Measurements from ENCODE around the gene GAS2. TPM values are rescaled to one million over a fixed set of nuclear protein-coding genes. Genes with fewer than 3 reads are reported as not detected.

Gene GAS2
- total and polyA plus RNA-seq, 11 donors, result 2.7 to 23.0 (median 10.8) TPM

- Histone ChIP-seq H3K36me3 (no peaks in the 10 kb centered on the region), H3K9me3 (peaks cover 0 to under 1% (median 0%) of the 10 kb centered on the region in 12 donors), H3K4me1 (no peaks in the 10 kb centered on the region), H3K27me3 (no peaks in the 10 kb centered on the region), H3K4me3 (no peak overlapping the region), H3K27ac (no peak overlapping the region)
- DNase-seq (no peak), ATAC-seq (no peak)
- intact Hi-C loops (cut with DNase I), result no loop called here
- TF ChIP-seq POLR2A (IDR thresholded peaks at IDR 0.05), result no peak
- TF ChIP-seq, protein P1, sequence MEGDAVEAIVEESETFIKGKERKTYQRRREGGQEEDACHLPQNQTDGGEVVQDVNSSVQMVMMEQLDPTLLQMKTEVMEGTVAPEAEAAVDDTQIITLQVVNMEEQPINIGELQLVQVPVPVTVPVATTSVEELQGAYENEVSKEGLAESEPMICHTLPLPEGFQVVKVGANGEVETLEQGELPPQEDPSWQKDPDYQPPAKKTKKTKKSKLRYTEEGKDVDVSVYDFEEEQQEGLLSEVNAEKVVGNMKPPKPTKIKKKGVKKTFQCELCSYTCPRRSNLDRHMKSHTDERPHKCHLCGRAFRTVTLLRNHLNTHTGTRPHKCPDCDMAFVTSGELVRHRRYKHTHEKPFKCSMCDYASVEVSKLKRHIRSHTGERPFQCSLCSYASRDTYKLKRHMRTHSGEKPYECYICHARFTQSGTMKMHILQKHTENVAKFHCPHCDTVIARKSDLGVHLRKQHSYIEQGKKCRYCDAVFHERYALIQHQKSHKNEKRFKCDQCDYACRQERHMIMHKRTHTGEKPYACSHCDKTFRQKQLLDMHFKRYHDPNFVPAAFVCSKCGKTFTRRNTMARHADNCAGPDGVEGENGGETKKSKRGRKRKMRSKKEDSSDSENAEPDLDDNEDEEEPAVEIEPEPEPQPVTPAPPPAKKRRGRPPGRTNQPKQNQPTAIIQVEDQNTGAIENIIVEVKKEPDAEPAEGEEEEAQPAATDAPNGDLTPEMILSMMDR (IDR thresholded peaks at IDR 0.05), result peak in 3 of 12 donors; percentile 6 to 19 (median 12)
These were observed 112.2 kb downstream of the GAS2 start for GRCh38 chr11:22778642-22779041.

- no peaks in the 10 kb centered on the region for H3K4me1 ChIP-seq
- ATAC-seq (no peak), DNase-seq (no peak)
- no peak overlapping the region for H3K27ac ChIP-seq
- H3K27me3 ChIP-seq, result no peaks in the 10 kb centered on the region
- intact Hi-C loops (cut with DNase I), result loop anchor here in 3 of 10 donors (10.0 kb wide), 2 partner anchors 155 to 535 kb away; partner anchors contain the start of gene FANCF (in 3 of the 3)
- no peak for TF ChIP-seq POLR2A (IDR thresholded peaks at IDR 0.05)
- TF ChIP-seq, protein P1 (IDR thresholded peaks at IDR 0.05), result no peak
- H3K4me3 ChIP-seq, result no peak overlapping the region
- H3K36me3 ChIP-seq, result no peaks in the 10 kb centered on the region
- peaks cover 0 to 6% (median 0%) of the 10 kb centered on the region in 12 donors for H3K9me3 ChIP-seq
- 77 to 96% (median 94%) methylated on average over 5 of the region's 5 CpGs for whole genome bisulfite sequencing, 4 donors
These were observed 113.4 kb downstream of the GAS2 start for GRCh38 chr11:22779850-22780249.

DNA sequence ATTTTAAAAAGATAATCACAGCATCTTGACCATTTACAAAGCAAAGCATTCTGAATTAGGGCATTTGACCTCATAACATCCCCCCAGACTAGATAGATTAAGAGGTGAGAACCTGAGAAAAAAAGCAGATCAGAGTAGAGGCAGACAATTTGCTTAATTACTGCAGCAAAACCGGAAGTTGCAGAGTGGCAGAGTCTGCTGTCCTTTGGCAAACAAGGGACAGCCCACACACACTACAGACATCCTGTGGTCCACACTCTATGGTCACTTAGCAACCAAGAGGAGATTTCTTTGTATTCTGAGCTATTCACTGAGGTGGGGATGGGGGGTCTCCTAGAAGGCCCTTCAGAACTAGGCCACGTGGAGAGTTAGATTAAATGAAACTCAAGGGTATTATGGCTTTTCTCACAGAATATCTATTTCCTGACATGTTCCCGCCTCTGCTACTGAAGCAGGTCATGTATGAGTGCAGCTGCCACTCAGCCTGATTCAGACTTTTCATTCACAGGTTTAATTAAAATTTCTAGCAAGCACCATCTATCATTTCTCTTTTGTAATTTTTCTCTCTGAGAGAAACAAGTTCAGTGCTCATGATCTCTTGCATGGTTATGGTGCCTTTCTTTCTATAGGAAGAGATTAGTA lies 114.7 kb downstream of the GAS2 start:
- intact Hi-C loops (cut with DNase I), result loop anchor here in 3 of 10 donors (10.0 kb wide), 2 partner anchors 156 to 536 kb away; partner anchors contain the start of gene FANCF (in 3 of the 3)
- no peak for DNase-seq
- TF ChIP-seq, protein P1 (IDR thresholded peaks at IDR 0.05), result no peak
- TF ChIP-seq POLR2A (IDR thresholded peaks at IDR 0.05), result no peak
- no peak for ATAC-seq
- H3K36me3 ChIP-seq, result no peaks in the 10 kb centered on the region
- no peaks in the 10 kb centered on the region for H3K27me3 ChIP-seq
- 39 to 48% (median 44%) methylated on average over 3 of the region's 3 CpGs for WGBS, 4 donors
- no peaks in the 10 kb centered on the region for H3K4me1 ChIP-seq
- H3K9me3 ChIP-seq, result peaks cover 0 to 6% (median 0%) of the 10 kb centered on the region in 12 donors
- no peak overlapping the region for H3K27ac ChIP-seq
- no peak overlapping the region for H3K4me3 ChIP-seq

DNA sequence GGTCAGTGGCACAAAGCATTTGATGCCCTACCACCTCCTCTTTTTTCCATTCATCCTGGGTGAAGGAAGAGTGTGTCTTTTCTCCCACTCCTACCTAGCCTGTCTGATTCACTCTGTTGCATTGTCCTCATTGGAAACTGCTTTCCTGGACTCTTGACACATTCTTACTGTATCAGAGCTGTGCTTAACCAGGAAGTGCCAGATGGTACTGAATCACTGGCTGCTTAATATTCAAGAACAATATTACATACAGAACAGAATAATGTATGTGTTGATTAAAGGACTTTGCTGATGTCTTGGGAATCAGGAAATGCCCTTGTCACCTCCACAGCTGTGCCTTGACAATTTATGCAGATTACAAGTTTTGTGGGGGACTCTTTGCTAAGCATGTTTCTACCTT lies 118.8 kb downstream of the GAS2 start:
- H3K9me3 ChIP-seq, result peaks cover 0 to 6% (median 0%) of the 10 kb centered on the region in 12 donors
- H3K4me3 ChIP-seq, result no peak overlapping the region
- ATAC-seq (peak; percentile 47 to 59 (median 53)), DNase-seq (no peak)
- no peak overlapping the region for H3K27ac ChIP-seq
- TF ChIP-seq, protein P1 (IDR thresholded peaks at IDR 0.05), result no peak
- TF ChIP-seq POLR2A (IDR thresholded peaks at IDR 0.05), result no peak
- H3K4me1 ChIP-seq, result peaks cover 0 to 5% (median 0%) of the 10 kb centered on the region in 12 donors
- no peaks in the 10 kb centered on the region for H3K36me3 ChIP-seq
- intact Hi-C loops (cut with DNase I), result loop anchor here in 5 of 10 donors (5.0 to 10.0 kb wide), 6 partner anchors 113 to 540 kb away; partner anchors contain the start of genes FANCF (in 3 of the 5) and SLC17A6 (in 1 of the 5)
- no peaks in the 10 kb centered on the region for H3K27me3 ChIP-seq
